Measurements from ENCODE around the gene BACE1. TPM values are rescaled to one million over a fixed set of nuclear protein-coding genes. Genes with fewer than 3 reads are reported as not detected.

Gene BACE1
- total RNA-seq, 1 experiment from 2014 or later, result 10.2 TPM

DNA sequence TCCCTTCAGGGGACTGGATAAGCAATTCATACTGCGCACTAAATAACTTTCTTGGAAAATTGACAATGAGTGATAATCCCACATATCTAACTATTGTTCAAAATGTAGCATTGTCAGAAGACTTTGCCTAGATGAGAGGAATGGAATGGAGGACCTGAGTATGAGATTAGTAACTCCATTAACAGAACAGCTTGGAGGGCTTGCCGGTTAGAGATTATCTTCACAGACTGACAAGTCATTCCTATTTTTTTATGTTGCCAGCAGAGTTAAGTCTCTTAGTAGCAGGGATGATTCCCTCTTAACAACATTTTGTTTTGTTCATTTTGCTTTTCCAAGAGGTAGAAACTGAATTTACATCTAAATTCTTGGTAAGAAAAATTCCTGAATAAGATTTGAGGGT, 32.0 kb downstream of the BACE1 start:
- Histone ChIP-seq H3K27ac (ENCODE audit: insufficient read length, low read depth, low read length) (no peak overlapping the region), H4K20me1 (ENCODE audit: control insufficient read depth, insufficient read depth, insufficient read length) (no peaks in the 10 kb centered on the region), H3K9ac (ENCODE audit: extremely low read depth, insufficient read length, low read length) (no peak overlapping the region), H2AFZ (ENCODE audit: low read length) (no peak overlapping the region), H2BK20ac (ENCODE audit: low read depth, low read length, poor library complexity, severe bottlenecking) (no peak overlapping the region), H3K23me2 (ENCODE audit: insufficient read length, low read depth, low read length, poor library complexity, severe bottlenecking) (no peaks in the 10 kb centered on the region), H3K14ac (ENCODE audit: insufficient read depth, low read length) (no peak overlapping the region), H2BK5ac (ENCODE audit: insufficient read length, low read length) (no peak overlapping the region), H3K79me1 (ENCODE audit: insufficient read depth, low read depth, low read length, poor library complexity, severe bottlenecking) (no peaks in the 10 kb centered on the region), H2BK15ac (ENCODE audit: low read depth, low read length) (no peak overlapping the region), H3K4ac (ENCODE audit: low read depth, low read length) (no peak overlapping the region), H3K18ac (ENCODE audit: insufficient read length, low read depth, low read length) (no peak overlapping the region), H3K23ac (ENCODE audit: insufficient read length, low read depth, low read length) (no peak overlapping the region), H2BK120ac (ENCODE audit: low read depth, low read length, poor library complexity, severe bottlenecking) (no peak overlapping the region), H3K9me3 (ENCODE audit: control insufficient read depth, low read depth, low read length) (no peaks in the 10 kb centered on the region), H2BK12ac (ENCODE audit: insufficient read length, low read depth, low read length) (no peak overlapping the region), H3K27me3 (ENCODE audit: insufficient read depth, low read length) (no peaks in the 10 kb centered on the region), H3K4me1 (ENCODE audit: insufficient read depth, low read length) (no peaks in the 10 kb centered on the region), H4K5ac (ENCODE audit: insufficient read length, low read depth, low read length) (no peak overlapping the region), H3K56ac (ENCODE audit: insufficient read length, low read depth, low read length) (no peak overlapping the region), H4K8ac (replicated peaks; ENCODE audit: insufficient read length, low read depth, low read length) (no peak overlapping the region), H3K4me2 (ENCODE audit: insufficient read depth, insufficient read length, low read length) (no peak overlapping the region), H3K79me2 (ENCODE audit: insufficient read depth, low read length) (no peaks in the 10 kb centered on the region), H3T11ph (ENCODE audit: low read length) (no peak overlapping the region), H2AK5ac (ENCODE audit: insufficient read length, low read length) (no peak overlapping the region), H4K91ac (ENCODE audit: insufficient read length, low read depth, low read length) (no peak overlapping the region)
- WGBS (ENCODE audit: extremely low coverage, insufficient read length, low lambda C conversion rate), result no CpG with 5 or more reads among the region's 2 CpGs
- H3K4me3 Mint-ChIP-seq, result no peak overlapping the region
- H3K36me3 Mint-ChIP-seq (ENCODE audit: insufficient read depth in 1 of 3, low read depth in 3 of 3), result peaks cover 26 to 75% (median 64%) of the 10 kb centered on the region in 3 experiments; a peak in 6 of 7 replicates
- DNase-seq, result no peak
- no peak overlapping the region for H3K27ac Mint-ChIP-seq
- no peaks in the 10 kb centered on the region for H3K27me3 Mint-ChIP-seq (ENCODE audit: low read depth)
- TF ChIP-seq CTCF (conservative IDR thresholded peaks at IDR 0.05), result no peak
- H3K4me1 Mint-ChIP-seq, result no peaks in the 10 kb centered on the region
- H3K9me3 Mint-ChIP-seq, result no peaks in the 10 kb centered on the region
